IMR-90 (cell line): ENCODE data around the gene ELMOD3. TPM values are rescaled to one million over a fixed set of nuclear protein-coding genes. Genes with fewer than 3 reads are reported as not detected.
"Not testable (repeated sequence)": the region's sequence is repeated elsewhere in the genome, so short reads cannot be mapped to it uniquely, and the experiment has no call there.

Experiments
- ATAC-seq: fragments of 200-7000 bp; cut with Tn5 transposase; 2 replicates; pipeline ENCODE4 v1.9.1; 2020; ENCODE audit warnings: low read depth, mild to moderate bottlenecking, moderate library complexity
- BruUV-seq: library from RNA; stranded (reverse); fragments of 400-500 nt; replicated peaks from 2 replicates; lab custom pipeline; 2021; lab: Mats Ljungman, UMichigan
- CTCF ChIA-PET: fragments of 300-600 bp; formaldehyde crosslinking; extraction: SDS; loops from one replicate; lab custom pipeline; 2021; ENCODE audit warnings: antibody characterized with exemption; lab: Yijun Ruan, JAX
- POLR2A ChIA-PET: fragments of 300-600 bp; sonication (Branson Sonifier 250); formaldehyde crosslinking; loops from one replicate; lab custom pipeline; 2022; ENCODE audit warnings: antibody characterized with exemption; ENCODE audit not compliant: unreplicated experiment; lab: Charles Lee
- DNase-seq: peaks from one replicate; pipeline ENCODE4 v3.0.0; 2013
- H2AFZ ChIP-seq: replicated peaks from 2 replicates; pipeline ENCODE3; 2013; ENCODE audit warnings: low read length, mild to moderate bottlenecking; ENCODE audit not compliant: poor library complexity
- H2AK5ac ChIP-seq: 2 replicates; pipeline ENCODE4 v1.6.1; 2013; ENCODE audit warnings: low read depth, low read length, inconsistent platforms
- H2AK9ac ChIP-seq: replicated peaks from 2 replicates; pipeline ENCODE3; 2013; ENCODE audit warnings: mild to moderate bottlenecking, low read depth, low read length, moderate library complexity; ENCODE audit not compliant: poor library complexity
- H2BK120ac ChIP-seq: 2 replicates; pipeline ENCODE4 v1.6.1; 2013; ENCODE audit warnings: low read depth, low read length, inconsistent platforms
- H2BK15ac ChIP-seq: 3 replicates; pipeline ENCODE4 v1.6.1; 2013; ENCODE audit warnings: low read depth, low read length, inconsistent platforms
- H2BK20ac ChIP-seq: 2 replicates; pipeline ENCODE4 v1.6.1; 2013; ENCODE audit warnings: low read depth, mild to moderate bottlenecking, inconsistent platforms, low read length, moderate library complexity
- H2BK5ac ChIP-seq: 2 replicates; pipeline ENCODE4 v1.6.1; 2013; ENCODE audit warnings: mild to moderate bottlenecking, low read depth, low read length, inconsistent platforms; ENCODE audit not compliant: poor library complexity, severe bottlenecking
- H3K14ac ChIP-seq: replicated peaks from 2 replicates; pipeline ENCODE4 v1.6.1; 2013; ENCODE audit warnings: low read depth, low read length, inconsistent platforms
- H3K18ac ChIP-seq: 2 replicates; pipeline ENCODE4 v1.6.1; 2013; ENCODE audit warnings: low read depth, low read length, control low read depth
- H3K23ac ChIP-seq: 2 replicates; pipeline ENCODE4 v1.6.1; 2013; ENCODE audit warnings: low read depth, low read length, inconsistent platforms
- H3K27ac ChIP-seq: 2 replicates; pipeline ENCODE4 v1.5.1; 2013; ENCODE audit warnings: mild to moderate bottlenecking, control low read depth, low read length; ENCODE audit not compliant: insufficient read depth
- H3K27me3 ChIP-seq: 2 replicates; pipeline ENCODE4 v1.6.1; 2013; ENCODE audit warnings: low read length; ENCODE audit not compliant: control insufficient read depth, insufficient read depth
- H3K36me3 ChIP-seq: 2 replicates; pipeline ENCODE4 v1.6.1; 2013; ENCODE audit warnings: low read length, mixed read lengths; ENCODE audit not compliant: control insufficient read depth, insufficient read depth
- H3K4ac ChIP-seq: 2 replicates; pipeline ENCODE4 v1.6.1; 2013; ENCODE audit warnings: low read depth, low read length, inconsistent platforms
- H3K4me1 ChIP-seq: 2 replicates; pipeline ENCODE4 v1.6.1; 2013; ENCODE audit warnings: low read length, mixed read lengths; ENCODE audit not compliant: control insufficient read depth, insufficient read depth
- H3K4me2 ChIP-seq: 2 replicates; pipeline ENCODE4 v1.6.1; 2013; ENCODE audit warnings: low read depth, mild to moderate bottlenecking, control low read depth, low read length, moderate library complexity
- H3K4me3 ChIP-seq: 2 replicates; pipeline ENCODE4 v1.5.1; 2013; ENCODE audit warnings: low read depth, mild to moderate bottlenecking, control low read depth, low read length, moderate library complexity; ENCODE audit not compliant: insufficient read depth
- H3K56ac ChIP-seq: 2 replicates; pipeline ENCODE4 v1.6.1; 2013; ENCODE audit warnings: low read length, inconsistent platforms; ENCODE audit not compliant: insufficient read depth; ENCODE audit errors: extremely low read depth
- H3K79me1 ChIP-seq, 2 experiments: 2 replicates each; pipeline ENCODE4 v1.6.1; 2013; ENCODE audit warnings: low read length in 2 of 2, inconsistent platforms in 1 of 2, low read depth in 1 of 2
- H3K9ac ChIP-seq: 2 replicates; pipeline ENCODE4 v1.6.1; 2013; ENCODE audit warnings: low read depth, low read length, control low read depth
- H3K9me1 ChIP-seq: 2 replicates; pipeline ENCODE4 v1.6.1; 2013; ENCODE audit warnings: low read length, inconsistent platforms; ENCODE audit not compliant: insufficient read depth
- H3K9me3 ChIP-seq: 2 replicates; pipeline ENCODE4 v1.6.1; 2013; ENCODE audit warnings: low read length; ENCODE audit not compliant: control insufficient read depth, insufficient read depth
- H4K20me1 ChIP-seq: 2 replicates; pipeline ENCODE4 v1.6.1; 2013; ENCODE audit warnings: low read length, inconsistent platforms; ENCODE audit not compliant: insufficient read depth
- H4K5ac ChIP-seq: 2 replicates; pipeline ENCODE4 v1.6.1; 2013; ENCODE audit warnings: mild to moderate bottlenecking, low read depth, low read length, control low read depth
- H4K8ac ChIP-seq, 2 experiments: 2 replicates each; pipeline ENCODE4 v1.6.1; 2013; ENCODE audit warnings: low read depth in 2 of 2, low read length in 2 of 2, control low read depth in 1 of 2, inconsistent platforms in 1 of 2
- H4K91ac ChIP-seq: 2 replicates; pipeline ENCODE4 v1.6.1; 2013; ENCODE audit warnings: low read depth, low read length, inconsistent platforms; ENCODE audit not compliant: insufficient read depth
- WGBS, 2 experiments: methylation state at CpG; one replicate each; pipeline versions ENCODE4 v1.1.5 to v1.1.7; 2013; ENCODE audit warnings: missing lambda C conversion rate in 2 of 2; ENCODE audit not compliant: insufficient read length in 1 of 2; ENCODE audit errors: extremely low coverage in 2 of 2; 5-methylcytosine and 5-hydroxymethylcytosine counted together
- dilution Hi-C: fragments of 300-500 bp; cut with HindIII; formaldehyde crosslinking; loops from one replicate; pipeline ENCODE4 v1.14.3; 2018; ENCODE audit warnings: low sequenced_read_pairs; ENCODE audit not compliant: unreplicated experiment
- in situ Hi-C: fragments of 300-500 bp; cut with MboI; formaldehyde crosslinking; loops from 3 replicates; pipeline ENCODE4 v1.14.3; 2019; ENCODE audit warnings: low sequenced_read_pairs, inconsistent platforms, mixed read lengths
- intact Hi-C: fragments of 100-400 bp; cut with micrococcal nuclease; formaldehyde crosslinking; loops from 2 replicates; pipeline ENCODE4 v1.10.0; 2022
- polyA plus RNA-seq, 3 experiments: library from polyadenylated mRNA; depleted of rRNA; stranded (reverse); fragments of >200 nt; gene quantifications; 2 replicates each; pipeline ENCODE4 v1.2.3, GENCODE V29; 2012; ENCODE audit warnings: low replicate concordance in 1 of 3
- total RNA-seq: library from RNA; depleted of rRNA; stranded (reverse); fragments of >200 nt; gene quantifications from 2 replicates; pipeline ENCODE4 v1.2.3, GENCODE V29; 2012

The ELMOD3 gene
- total and polyA plus RNA-seq, 2 of the 4 experiments (the other 2 are of a cell fraction) = 13.1 to 20.7 TPM

DNA sequence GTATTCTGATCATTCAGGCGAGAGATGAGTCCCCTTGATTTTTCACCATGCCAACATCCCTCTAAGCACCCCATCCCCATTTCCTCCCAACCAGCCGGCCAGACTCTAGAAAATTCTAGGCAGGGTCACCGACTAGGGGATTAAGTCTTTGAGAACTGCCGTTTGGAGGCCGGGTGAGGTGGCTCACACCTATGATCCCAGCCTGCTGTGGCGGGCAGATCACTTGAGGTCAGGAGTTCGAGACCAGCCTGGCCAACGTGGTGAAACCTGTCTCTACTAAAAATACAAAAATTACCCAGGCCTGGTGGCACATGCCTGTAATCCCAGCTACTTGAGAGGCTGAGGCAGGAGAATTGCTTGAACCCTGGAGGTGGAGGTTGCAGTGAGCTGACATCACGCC is 85.0 kb downstream of the ELMOD3 start:
- not testable (repeated sequence) for BruUV-seq

More for the DNA sequence above, 85.0 kb downstream of the ELMOD3 start:
- H3K4me2 ChIP-seq, H3K14ac ChIP-seq, H3K4me3 ChIP-seq, H3K9ac ChIP-seq, H3K36me3 ChIP-seq, H2BK15ac ChIP-seq, intact Hi-C loops, H4K8ac ChIP-seq, H2AK9ac ChIP-seq, H3K79me1 ChIP-seq, H4K5ac ChIP-seq, H4K91ac ChIP-seq, H3K18ac ChIP-seq, in situ Hi-C loops, H3K27ac ChIP-seq, H2AFZ ChIP-seq, H3K9me3 ChIP-seq, H3K23ac ChIP-seq, H3K56ac ChIP-seq, H2BK5ac ChIP-seq, H2BK20ac ChIP-seq, H4K20me1 ChIP-seq, dilution Hi-C loops, ATAC-seq, H3K27me3 ChIP-seq, DNase-seq, H2BK120ac ChIP-seq: not testable (repeated sequence)
- Histone ChIP-seq H2AK5ac (0 out of 2 replicates have a peak overlapping the region, but pooled peaks have one; percentile 31), H3K9me1 (peaks cover 28% of the 10 kb centered on the region), H3K4me1 (peaks cover 20% of the 10 kb centered on the region), H3K4ac (peak overlapping the region; percentile 24; the same call in 1 of the 2 replicates)
- CTCF ChIA-PET = interaction anchor here (0.6 kb wide), 1 partner anchor 103 kb away, joined by 5 read pairs; no protein-coding TSS in a partner anchor
- POLR2A ChIA-PET = interaction anchor here (0.6 kb wide), 1 partner anchor 14 kb away, joined by 4 read pairs; no protein-coding TSS in a partner anchor
- WGBS, 2 experiments = 100% methylated on average over 1 of the region's 9 CpGs; no CpG with 5 or more reads in 1 of the 2 experiments
